GM23248 (cell line): Measurements from ENCODE around the gene METAP1.

Experiments
- EZH2 ChIP-seq: fragments of 200-600 bp; sonication (generic); IDR thresholded peaks from 2 replicates; pipeline ENCODE4 v1.6.1; 2018; ENCODE audit warnings: antibody characterized with exemption, mild to moderate bottlenecking; ENCODE audit not compliant: insufficient read depth, poor library complexity, severe bottlenecking
- EZH2phosphoT487 ChIP-seq: fragments of 200-600 bp; sonication (generic); IDR thresholded peaks from 2 replicates; pipeline ENCODE4 v1.6.1; 2018; ENCODE audit warnings: antibody characterized with exemption, moderate library complexity, mild to moderate bottlenecking, low read depth; ENCODE audit not compliant: insufficient read depth

GRCh38 chr4:98958065-98958464 lies 37.5 kb upstream of the METAP1 start:
- TF ChIP-seq EZH2: no peak
- TF ChIP-seq EZH2phosphoT487: no peak
